ENCODE measurements around the gene RBM4B.

DNA sequence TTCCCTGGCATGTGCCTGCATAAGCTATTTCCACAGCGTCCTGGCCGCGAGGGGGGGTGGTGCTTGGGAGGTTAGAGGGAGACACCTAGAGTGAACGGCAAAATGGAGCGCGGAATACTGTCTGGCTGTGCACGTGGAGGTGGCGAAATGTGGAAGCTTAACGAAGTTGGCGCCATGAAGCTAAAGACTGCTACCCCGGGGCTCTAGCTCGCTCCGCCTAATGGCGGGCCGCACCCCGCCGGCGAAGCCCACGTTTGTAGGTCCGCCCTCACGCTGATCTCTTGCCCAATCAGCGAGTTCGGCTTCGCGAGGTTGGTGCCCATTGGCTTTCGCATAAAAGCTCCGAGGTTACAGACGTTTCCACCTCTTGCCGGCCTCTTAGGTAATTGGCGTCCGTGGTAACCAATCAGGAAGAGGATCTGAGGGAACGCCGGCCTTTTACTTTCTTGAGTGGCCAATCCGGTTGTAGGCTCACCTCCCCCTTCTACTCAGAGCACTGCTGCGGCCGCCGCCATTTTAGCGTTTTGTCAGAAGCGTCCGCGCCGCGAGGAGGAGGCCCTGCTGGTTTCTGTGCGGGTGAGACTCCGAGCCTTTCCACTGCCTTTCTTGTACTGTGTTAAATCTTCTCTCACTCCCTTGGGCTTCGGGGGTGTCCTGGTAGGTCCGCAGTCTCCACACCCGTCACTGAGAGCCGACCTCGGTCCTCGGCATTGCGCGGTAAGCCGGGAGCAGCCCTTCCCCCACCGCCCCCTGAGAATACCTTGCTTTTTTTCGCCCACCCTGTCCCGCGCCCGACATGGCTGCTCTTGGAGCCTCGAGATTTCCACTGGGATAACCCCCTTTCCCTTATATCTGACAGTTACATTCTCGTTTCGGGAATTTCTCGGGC lies 39.3 kb downstream of the RBM4B start, which contains the start of gene RBM4:
- TF ChIP-seq CTCF (IDR thresholded peaks at IDR 0.05) (peak in 1 of 6 experiments; percentile 8), POLR2A (IDR thresholded peaks at IDR 0.05) (peak; percentile 35 to 91 (median 86)), EP300 (IDR thresholded peaks at IDR 0.05) (peak in 1 of 4 donors; percentile 43), POLR2AphosphoS5 (IDR thresholded peaks at IDR 0.05) (peak; percentile 89 to 95)

All from upper lobe of left lung (tissue), 4 donors.